Measurements from ENCODE around the gene NLN. TPM values are rescaled to one million over a fixed set of nuclear protein-coding genes. Genes with fewer than 3 reads are reported as not detected.

Gene NLN
- total RNA-seq, 1 donor from 2014 or later, result 47.2 TPM

GRCh38 chr5:65854925-65855324 lies 132.9 kb downstream of the NLN start:
- no peak for TF ChIP-seq CTCF (conservative IDR thresholded peaks at IDR 0.05)
- H3K4me1 Mint-ChIP-seq (ENCODE audit: unreplicated experiment), result no peaks in the 10 kb centered on the region
- H3K27ac Mint-ChIP-seq, result no peak overlapping the region
- no peak overlapping the region for H3K4me3 Mint-ChIP-seq
- DNase-seq (ENCODE audit: extremely low spot score, unreplicated experiment), result no peak
- peaks cover 15% of the 10 kb centered on the region for H3K9me3 Mint-ChIP-seq
- peaks cover 3% of the 10 kb centered on the region for H3K27me3 Mint-ChIP-seq
- no peaks in the 10 kb centered on the region for H3K36me3 Mint-ChIP-seq

- no peak for DNase-seq (ENCODE audit: extremely low spot score, unreplicated experiment)
- peaks cover 15% of the 10 kb centered on the region for H3K9me3 Mint-ChIP-seq
- H3K27ac Mint-ChIP-seq, result no peak overlapping the region
- H3K4me3 Mint-ChIP-seq, result no peak overlapping the region
- no peak for TF ChIP-seq CTCF (conservative IDR thresholded peaks at IDR 0.05)
- no peaks in the 10 kb centered on the region for H3K27me3 Mint-ChIP-seq
- no peaks in the 10 kb centered on the region for H3K4me1 Mint-ChIP-seq (ENCODE audit: unreplicated experiment)
- H3K36me3 Mint-ChIP-seq, result no peaks in the 10 kb centered on the region
These were observed 133.8 kb downstream of the NLN start for GRCh38 chr5:65855766-65856315.

- no peaks in the 10 kb centered on the region for H3K36me3 Mint-ChIP-seq
- no peak for DNase-seq (ENCODE audit: extremely low spot score, unreplicated experiment)
- H3K27ac Mint-ChIP-seq, result no peak overlapping the region
- no peak overlapping the region for H3K4me3 Mint-ChIP-seq
- H3K27me3 Mint-ChIP-seq, result no peaks in the 10 kb centered on the region
- no peak for TF ChIP-seq CTCF (conservative IDR thresholded peaks at IDR 0.05)
- H3K9me3 Mint-ChIP-seq, result peaks cover 12% of the 10 kb centered on the region
- no peaks in the 10 kb centered on the region for H3K4me1 Mint-ChIP-seq (ENCODE audit: unreplicated experiment)
These were observed 134.5 kb downstream of the NLN start for GRCh38 chr5:65856520-65856919.

GRCh38 chr5:65858316-65858715 lies 136.3 kb downstream of the NLN start:
- H3K27ac Mint-ChIP-seq, result no peak overlapping the region
- DNase-seq (ENCODE audit: extremely low spot score, unreplicated experiment), result no peak
- peaks cover 5% of the 10 kb centered on the region for H3K4me1 Mint-ChIP-seq (ENCODE audit: unreplicated experiment)
- TF ChIP-seq CTCF (conservative IDR thresholded peaks at IDR 0.05), result no peak
- peaks cover 9% of the 10 kb centered on the region for H3K9me3 Mint-ChIP-seq
- H3K36me3 Mint-ChIP-seq, result no peaks in the 10 kb centered on the region
- no peak overlapping the region for H3K4me3 Mint-ChIP-seq
- H3K27me3 Mint-ChIP-seq, result no peaks in the 10 kb centered on the region

GRCh38 chr5:65861830-65862241 lies 139.8 kb downstream of the NLN start:
- Mint-ChIP-seq H3K4me3 (no peak overlapping the region), H3K27me3 (no peaks in the 10 kb centered on the region), H3K36me3 (no peaks in the 10 kb centered on the region), H3K4me1 (ENCODE audit: unreplicated experiment) (peaks cover 5% of the 10 kb centered on the region), H3K9me3 (peaks cover 4% of the 10 kb centered on the region), H3K27ac (peak overlapping the region; percentile 34)
- TF ChIP-seq CTCF (conservative IDR thresholded peaks at IDR 0.05), result no peak
- no peak for DNase-seq (ENCODE audit: extremely low spot score, unreplicated experiment)

GRCh38 chr5:65862384-65862783 lies 140.4 kb downstream of the NLN start:
- peaks cover 4% of the 10 kb centered on the region for H3K9me3 Mint-ChIP-seq
- no peaks in the 10 kb centered on the region for H3K36me3 Mint-ChIP-seq
- no peak for DNase-seq (ENCODE audit: extremely low spot score, unreplicated experiment)
- TF ChIP-seq CTCF (conservative IDR thresholded peaks at IDR 0.05), result no peak
- H3K4me1 Mint-ChIP-seq (ENCODE audit: unreplicated experiment), result peaks cover 9% of the 10 kb centered on the region
- peak overlapping the region; percentile 10 for H3K27ac Mint-ChIP-seq
- no peak overlapping the region for H3K4me3 Mint-ChIP-seq
- no peaks in the 10 kb centered on the region for H3K27me3 Mint-ChIP-seq

Data from type B pancreatic cell (in vitro differentiated cells).